Hypothalamus (tissue), 51 donors: ENCODE data around the gene SP2.
"Not testable (repeated sequence)": the region's sequence is repeated elsewhere in the genome, so short reads cannot be mapped to it uniquely, and the experiment has no call there.

Source experiments
- DNase-seq, 51 donors: peaks; one replicate each; lab custom pipeline; 2025; lab: John Stamatoyannopoulos, UW

SP2 gene

DNA sequence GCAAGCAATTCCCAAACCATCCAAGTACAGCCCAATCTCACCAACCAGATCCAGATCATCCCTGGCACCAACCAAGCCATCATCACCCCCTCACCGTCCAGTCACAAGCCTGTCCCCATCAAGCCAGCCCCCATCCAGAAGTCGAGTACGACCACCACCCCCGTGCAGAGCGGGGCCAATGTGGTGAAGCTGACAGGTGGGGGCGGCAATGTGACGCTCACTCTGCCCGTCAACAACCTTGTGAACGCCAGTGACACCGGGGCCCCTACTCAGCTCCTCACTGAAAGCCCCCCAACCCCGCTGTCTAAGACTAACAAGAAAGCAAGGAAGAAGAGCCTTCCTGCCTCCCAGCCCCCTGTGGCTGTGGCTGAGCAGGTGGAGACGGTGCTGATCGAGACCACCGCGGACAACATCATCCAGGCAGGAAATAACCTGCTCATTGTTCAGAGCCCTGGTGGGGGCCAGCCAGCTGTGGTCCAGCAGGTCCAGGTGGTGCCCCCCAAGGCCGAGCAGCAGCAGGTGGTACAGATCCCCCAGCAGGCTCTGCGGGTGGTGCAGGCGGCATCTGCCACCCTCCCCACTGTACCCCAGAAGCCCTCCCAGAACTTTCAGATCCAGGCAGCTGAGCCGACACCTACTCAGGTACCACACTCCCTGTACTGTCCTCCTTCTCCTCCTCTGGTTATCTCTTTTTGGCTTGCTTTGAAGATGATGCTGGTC, 20.6 kb downstream of the SP2 start:
- DNase-seq: no peak

DNA sequence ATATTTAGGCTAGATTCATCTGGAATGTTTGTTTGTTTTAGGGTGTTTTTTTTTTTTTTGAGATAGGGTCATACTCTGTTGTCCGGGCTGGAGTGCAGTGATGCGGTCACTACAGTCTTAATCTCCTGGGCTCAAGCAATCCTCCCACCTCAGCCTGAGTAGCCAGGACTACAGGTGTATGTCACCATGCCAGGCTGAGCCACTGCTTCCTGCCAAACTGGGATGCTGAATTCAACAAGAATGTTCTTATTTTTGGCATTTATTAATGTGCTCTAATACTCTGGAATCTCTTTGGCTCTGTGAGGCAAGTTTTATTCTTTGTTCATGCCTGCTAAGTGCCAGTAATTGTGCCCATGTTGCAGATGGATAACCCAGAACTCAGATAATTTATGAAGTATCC, 21.5 kb downstream of the SP2 start:
- DNase-seq: no peak

DNA sequence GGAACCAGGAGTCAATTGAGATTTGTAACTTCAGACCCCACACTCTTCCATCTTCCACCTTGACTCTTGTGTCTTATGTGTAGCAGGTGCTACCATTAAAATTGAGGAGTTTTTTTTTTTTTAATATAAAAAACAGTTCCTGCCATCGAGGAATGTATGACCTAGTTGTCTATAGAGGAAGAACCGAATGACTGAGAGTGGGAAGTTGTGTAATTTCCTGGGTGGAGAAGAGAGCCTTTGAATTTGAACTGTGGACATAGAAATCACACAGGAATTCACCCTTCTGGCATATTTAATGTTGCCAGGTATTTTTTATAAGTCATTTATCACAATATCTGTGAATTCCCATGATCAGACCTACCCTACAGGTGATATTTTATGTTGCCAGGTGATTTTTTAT, 22.0 kb downstream of the SP2 start:
- DNase-seq: no peak

DNA sequence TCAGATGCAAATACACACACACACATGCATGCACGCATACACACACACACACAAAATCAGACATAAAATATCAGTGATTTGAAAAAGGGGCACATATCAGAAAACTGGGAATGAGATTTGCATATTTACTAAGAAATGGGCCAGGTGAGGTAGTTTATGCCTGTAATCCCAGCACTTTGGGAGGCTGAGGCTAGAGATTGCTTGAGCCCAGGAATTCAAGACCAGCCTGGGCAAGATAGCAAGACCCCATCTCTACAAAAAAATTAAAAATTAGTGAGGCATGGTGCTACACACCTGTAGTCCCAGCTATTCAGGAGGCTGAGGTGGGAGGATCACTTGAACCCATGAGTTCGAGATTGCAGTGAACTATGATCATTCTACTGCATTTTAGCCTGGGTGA, 23.0 kb downstream of the SP2 start:
- DNase-seq: no peak

DNA sequence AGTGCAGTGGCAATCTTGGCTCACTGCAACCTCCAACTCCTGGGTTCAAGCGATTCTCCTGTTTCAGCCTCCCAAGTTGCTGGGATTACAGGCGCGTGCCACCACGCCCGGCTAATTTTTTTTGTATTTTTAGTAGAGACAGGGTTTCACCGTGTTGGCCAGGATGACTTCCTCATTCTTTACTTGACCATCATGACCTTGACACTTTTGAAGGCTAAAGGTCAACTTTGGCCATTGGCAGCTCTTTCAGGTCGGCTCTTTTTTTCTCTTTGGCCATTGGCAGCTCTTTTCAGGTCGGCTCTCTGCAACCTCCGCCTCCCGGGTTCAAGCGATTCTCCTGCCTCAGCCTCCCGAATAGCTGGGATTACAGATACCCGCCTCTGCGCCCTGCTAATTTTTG, 23.9 kb downstream of the SP2 start:
- not testable (repeated sequence) for DNase-seq

DNA sequence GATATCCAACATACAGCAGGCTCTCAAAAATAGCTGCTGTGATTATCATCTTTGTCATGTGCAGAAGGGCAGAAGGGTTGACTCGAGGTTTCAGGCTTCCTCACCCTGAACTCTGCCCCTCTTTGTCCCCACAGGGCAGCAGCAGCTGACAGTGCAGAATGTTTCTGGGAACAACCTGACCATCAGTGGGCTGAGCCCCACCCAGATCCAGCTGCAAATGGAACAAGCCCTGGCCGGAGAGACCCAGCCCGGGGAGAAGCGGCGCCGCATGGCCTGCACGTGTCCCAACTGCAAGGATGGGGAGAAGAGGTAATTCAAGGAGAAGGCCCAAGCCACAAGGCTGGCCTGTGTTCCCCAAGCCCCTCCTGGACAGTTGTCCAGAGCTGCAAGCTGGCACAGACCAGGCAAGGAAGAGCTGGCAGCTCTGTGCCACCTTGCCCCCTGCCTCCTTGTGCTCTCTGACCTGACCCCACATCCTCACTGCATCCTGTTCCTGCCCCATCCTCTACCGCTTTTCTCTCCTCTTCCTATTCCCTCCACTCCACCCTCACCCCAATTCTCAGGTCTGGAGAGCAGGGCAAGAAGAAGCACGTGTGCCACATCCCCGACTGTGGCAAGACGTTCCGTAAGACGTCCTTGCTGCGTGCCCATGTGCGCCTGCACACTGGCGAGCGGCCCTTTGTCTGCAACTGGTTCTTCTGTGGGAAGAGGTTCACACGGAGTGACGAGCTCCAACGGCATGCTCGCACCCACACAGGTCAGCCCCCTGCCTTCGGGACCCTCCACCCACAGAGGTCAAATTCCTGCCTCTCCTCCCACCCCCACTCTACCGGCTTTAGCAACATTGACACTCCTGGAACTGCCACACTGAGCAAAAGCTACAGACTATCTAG, 29.0 kb downstream of the SP2 start:
- no peak for DNase-seq

DNA sequence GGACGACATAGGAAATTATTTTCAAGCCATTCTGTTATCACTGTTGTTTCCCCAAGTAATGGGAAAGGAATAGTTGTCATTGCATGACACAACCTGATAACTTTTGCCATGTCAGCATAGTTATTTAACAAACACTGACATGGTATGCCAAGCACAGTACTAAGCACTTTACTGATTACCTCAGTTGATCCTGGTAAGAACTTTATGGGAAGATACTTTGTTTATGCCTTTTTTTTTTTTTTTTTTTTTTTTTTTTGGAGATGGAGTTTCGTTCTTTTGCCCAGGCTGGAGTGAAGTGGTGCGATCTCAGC, 29.6 kb downstream of the SP2 start:
- DNase-seq: no peak

DNA sequence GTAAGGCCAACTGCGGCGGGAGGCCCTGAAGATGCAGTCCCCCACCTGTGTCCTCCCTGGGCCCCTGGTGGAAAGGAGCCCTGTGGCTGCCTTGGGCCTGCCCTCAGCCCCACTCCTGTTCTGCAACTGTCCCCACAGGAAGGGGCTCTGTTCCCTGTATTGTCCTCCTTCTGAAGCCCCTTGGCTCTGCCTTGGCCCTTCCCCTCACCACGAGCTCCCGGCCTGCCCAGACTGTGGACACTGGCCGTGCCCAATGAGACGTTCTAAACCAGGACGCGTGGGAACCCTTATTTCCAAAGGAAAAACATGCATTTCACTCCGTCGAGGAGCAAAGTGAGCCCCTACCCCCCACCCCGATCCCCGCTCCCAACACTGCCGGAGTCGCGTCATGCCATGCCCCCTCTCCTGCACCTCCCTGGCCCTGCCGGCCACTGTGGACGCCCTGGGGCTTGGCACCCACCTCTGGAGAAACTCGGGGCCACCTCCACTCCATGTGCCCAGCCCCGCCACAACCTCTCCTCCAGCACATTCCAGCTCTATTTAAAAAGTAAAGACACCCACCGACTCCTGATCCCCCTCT, 31.9 kb downstream of the SP2 start:
- no peak for DNase-seq

DNA sequence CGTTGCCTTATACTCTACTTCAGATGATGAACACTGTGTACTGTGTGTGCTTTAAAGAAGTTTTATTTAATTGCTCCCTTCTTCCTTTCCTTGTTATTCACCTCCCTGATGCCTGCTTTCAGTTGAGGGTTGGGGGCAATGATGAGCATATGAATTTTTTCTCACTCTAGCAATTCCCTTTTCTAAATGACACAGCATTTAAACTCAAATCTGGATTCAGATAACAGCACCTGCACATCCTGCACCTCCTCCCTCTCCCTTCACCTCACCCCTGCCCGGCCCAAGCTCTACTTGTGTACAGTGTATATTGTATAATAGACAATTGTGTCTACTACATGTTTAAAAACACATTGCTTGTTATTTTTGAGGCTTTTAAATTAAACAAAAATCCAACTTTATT, 32.4 kb downstream of the SP2 start:
- no peak for DNase-seq

DNA sequence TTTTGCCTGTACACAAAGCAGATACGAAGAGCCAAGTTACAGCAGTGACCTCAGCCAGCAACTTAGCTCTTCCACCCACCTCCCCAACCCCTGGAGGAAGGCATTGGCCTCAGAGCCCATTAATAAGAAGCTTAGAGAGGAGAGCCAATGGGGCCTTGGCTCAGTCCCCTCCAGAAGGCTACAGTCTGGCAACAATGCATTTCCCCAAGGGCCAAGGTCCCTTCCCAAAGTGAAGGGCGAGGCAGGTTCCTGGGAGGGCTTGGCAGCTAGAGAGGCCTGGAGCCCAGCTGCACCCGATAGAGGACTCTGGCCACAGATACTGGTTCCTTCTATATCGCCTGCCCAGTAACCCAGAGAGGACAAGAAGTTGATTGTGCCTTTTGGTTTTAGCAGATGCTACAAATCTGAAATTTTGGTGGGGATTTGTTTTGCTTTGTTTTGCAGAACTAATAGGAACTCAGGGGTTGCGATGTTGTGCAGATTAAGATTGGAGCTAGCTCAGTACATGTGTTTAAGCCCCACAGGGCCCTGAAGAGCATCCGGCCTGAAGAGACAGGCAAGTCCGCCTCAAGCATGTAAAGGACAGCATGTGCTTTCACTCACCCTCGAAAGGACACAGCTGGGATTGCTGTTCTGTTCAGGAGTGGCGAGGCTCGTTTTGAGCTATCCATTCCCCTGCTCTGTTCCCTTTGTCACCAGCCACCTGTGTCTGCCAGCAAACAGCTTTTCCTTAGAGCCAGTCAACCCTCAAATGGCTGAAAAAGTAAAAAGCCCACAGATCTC, 33.4 kb downstream of the SP2 start:
- DNase-seq: peak in 3 of 51 donors; percentile 9 to 13 (median 9)

DNA sequence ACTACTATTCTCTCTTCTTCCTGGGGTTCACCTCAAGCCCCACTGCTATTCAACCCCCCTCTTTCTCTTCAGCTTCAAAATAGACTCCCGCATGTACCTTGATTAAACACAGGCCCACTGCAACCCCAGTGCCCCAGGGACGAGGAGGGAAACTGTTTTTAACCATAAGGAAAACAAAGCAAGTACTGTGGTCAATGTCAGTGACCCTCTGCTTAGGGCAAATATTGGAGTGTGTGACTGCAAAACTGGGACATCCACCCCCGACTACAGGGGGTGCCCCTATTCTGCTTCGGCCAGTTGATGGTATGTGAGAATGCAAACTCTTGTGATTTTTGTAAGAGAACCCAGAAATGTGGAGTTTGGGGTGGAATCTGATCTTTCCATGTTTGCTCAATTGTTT, 35.8 kb downstream of the SP2 start:
- no peak for DNase-seq

DNA sequence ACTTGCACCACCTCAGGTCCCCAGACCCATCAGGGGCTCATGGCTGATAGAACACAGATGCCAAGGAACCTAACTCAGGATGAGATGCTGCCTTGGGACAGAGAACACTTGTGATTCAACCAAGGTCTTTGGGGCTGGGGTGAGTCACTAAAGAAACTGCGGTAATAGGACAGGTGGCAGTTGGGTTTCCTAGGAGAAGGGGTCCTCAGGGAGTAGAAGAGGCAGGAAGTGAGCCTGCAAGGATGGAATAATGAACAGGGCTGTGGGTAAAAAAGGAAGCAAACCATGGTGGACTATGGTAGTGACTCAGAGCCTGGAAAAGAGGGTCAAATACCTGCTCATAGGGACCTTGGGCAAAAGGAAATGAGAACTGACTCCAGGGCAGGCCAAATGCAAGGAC, 38.8 kb downstream of the SP2 start:
- no peak for DNase-seq

DNA sequence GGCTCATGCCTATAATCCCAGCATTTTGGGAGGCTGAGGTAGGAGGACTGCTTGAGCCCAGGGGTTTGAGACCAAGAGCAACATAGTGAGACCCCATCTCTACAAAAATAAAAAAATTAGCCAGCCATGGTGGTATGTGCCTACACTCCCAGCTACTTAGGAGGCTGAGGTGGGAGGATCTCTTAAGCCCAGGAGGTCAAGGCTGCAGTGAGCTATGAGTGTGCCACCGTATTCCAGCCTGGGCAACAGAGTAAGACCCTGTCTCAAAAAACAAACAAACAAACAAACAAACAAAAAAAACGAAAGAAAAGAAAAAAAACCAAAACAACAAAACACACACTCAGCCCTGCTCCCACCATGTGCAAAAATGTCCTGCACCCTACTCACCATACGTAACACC, 39.4 kb downstream of the SP2 start:
- DNase-seq: not testable (repeated sequence)

DNA sequence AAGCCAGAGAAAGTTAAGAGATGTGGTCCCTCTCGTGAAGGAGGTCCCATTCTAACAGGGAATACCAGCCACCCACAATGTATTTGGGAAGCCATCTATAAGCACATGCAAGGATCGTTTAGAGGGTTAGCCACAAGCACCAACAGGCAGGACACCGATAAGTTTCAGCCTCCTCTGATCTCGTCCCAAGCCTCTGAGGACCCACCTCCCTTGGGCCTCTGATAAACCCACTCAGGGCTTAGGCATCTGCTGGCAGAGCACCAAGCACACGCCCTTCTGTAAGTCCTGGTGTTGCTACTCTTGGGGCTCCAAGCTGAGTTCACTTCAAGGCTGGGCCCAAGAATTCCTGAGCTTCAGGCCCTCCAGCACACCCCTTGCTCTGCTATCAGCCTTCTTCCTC, 39.9 kb downstream of the SP2 start:
- DNase-seq: no peak

DNA sequence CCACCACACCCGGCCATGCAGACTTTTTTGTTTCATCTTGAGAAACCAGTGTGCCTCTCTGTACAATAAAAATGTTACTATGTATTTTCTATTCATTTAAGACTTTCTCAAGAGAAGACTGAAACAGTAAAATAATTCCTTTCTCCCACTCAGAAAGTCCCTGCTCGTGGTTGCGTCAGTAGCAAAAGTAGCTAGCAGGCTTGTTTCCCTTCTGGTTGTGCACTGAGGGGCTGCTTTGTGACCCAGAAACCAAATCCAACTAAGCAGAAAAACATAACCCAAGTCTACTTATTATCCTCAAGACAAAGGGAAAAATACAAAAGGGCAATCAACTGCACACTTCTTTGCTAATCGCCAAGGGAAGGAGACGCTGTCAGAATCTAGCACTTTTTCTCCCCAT, 41.9 kb downstream of the SP2 start:
- DNase-seq: no peak

DNA sequence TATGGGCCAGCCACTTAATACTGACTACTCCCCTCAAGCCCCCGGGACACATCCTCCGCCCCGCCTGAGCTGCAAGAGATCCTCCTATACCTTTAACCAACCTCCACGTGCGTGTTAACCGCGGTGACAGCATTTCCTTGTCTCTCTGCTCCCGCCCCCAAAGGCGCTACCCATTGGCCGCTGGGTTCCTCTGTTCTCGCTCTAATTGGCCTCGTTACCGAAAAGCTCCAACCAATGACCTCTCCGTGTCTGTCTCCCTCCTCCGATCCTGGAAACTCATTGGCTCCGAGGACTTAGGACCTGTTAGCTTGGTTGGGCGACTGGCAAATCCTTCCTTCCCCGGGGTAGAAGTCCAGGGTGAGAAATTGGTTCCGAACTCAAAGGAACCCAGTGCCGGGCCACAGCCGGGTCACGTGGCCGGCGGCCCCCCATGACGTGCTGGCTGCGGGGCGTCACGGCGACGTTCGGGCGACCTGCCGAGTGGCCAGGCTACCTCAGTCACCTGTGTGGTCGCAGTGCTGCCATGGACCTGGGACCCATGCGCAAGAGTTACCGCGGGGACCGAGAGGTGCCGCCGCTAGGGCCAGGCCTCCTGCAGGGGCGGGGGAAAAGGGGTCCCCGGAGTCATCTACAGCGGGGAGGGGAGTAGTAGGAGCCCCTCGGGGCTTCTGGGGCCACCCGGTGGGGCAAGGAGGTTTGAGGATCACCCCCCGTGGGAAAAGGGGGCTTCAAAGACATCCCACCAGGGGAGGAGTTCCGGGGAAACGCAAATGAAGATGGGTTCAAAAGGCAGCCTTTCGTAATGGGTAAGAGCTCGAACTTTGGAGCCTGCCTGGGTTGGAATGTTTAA, 45.4 kb downstream of the SP2 start, which contains the start of gene PNPO:
TSS of gene PNPO (plus strand) at position 326 of the 850 bp plus-strand sequence. CDS start at position 431, 105 bp downstream.
- DNase-seq: peak; percentile 46 to 98 (median 90)

DNA sequence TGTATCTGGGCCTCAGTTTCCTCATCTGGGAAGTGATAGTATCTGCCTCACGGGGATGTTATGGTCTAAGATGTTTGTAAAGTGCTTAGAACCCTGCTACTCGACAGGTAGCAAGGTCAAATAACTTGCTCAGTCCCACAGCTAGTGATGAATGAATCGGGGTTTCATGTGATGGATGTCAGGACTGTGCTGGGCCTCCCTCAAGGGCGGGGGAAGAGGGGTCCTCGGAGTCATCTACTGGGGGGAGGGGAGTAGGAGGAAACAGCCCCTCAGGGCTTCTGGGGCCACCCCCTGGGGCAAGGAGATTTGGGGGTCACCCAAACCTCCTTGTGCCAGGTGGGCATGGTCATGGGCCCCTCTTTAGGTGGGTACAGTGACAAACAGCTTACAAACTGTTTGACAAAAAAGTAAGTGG, 46.1 kb downstream of the SP2 start:
- DNase-seq: no peak

DNA sequence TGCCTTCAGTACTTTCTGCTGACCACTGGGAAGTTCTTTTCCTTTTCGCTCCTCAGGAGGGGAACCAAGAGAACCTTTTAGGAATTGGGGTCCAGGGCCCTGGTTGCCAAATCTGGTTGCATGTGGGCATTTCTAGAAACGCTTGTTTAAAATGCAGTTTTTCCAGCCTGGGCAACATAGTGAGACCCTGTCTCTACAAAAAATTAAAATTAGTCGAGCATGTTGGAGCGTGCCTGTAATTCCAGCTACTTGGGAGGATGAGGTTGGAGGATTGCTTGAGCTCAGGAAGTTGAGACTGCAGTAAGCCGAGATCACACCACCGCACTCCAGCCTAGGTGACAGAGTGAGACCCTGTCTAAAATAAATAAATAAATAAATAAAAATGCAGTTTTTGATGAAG, 46.5 kb downstream of the SP2 start:
- DNase-seq: no peak

DNA sequence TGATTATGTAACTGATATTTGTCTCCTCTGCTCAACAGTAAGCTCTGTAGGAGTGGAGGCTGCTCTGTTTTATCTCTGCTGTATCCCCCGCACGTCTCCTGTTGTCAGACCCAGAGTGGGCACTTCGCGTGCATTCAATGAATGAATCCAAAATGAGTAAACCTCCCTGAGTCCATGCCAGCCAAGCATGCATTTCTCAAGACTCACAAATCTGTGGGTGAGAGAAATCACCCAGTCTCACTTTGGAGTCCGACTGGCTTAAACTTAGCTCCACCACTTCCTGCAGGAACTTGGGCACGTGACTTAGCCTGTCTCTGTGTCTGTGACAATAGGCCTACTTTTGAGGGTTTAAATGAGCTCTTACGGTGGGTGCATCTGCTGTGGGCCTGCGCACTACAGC, 49.0 kb downstream of the SP2 start:
- peak in 7 of 51 donors; percentile 20 to 40 (median 33) for DNase-seq
